K562 (cell line): ENCODE results near the gene CCDC71L. TPM values are rescaled to one million over a fixed set of nuclear protein-coding genes. Genes with fewer than 3 reads are reported as not detected.

ENCODE experiments used
- ARID4B ChIP-seq: sonication (generic); formaldehyde crosslinking; IDR thresholded peaks from 2 replicates; pipeline ENCODE4 v1.8.0; 2022; ENCODE audit warnings: mild to moderate bottlenecking, missing genetic modification reagents
- HBP1 ChIP-seq: fragments of 450-650 bp; formaldehyde crosslinking; IDR thresholded peaks from 2 replicates; pipeline ENCODE4 v1.4.0; 2022; ENCODE audit warnings: missing genetic modification characterization
- MEIS2 ChIP-seq: fragments of 450-650 bp; IDR thresholded peaks from 2 replicates; pipeline ENCODE4 v1.6.1; 2014; ENCODE audit warnings: mild to moderate bottlenecking; ENCODE audit not compliant: partially characterized antibody
- PBX2 ChIP-seq, 2 experiments: IDR thresholded peaks in 1 of 2; conservative IDR thresholded peaks in 1 of 2; 2 replicates each; pipeline ENCODE4 v1.6.1; 2016; ENCODE audit warnings: low read depth in 2 of 2, mild to moderate bottlenecking in 1 of 2, missing compliant biosample characterization in 1 of 2, missing genetic modification characterization in 1 of 2, moderate library complexity in 1 of 2
- PKNOX1 ChIP-seq: fragments of 450-650 bp; IDR thresholded peaks from 2 replicates; pipeline ENCODE4 v1.6.1; 2016
- PURB ChIP-seq: sonication (generic); formaldehyde crosslinking; IDR thresholded peaks from 2 replicates; pipeline ENCODE4 v1.9.0; 2021; ENCODE audit warnings: low read depth, mild to moderate bottlenecking, missing genetic modification reagents
- polyA plus RNA-seq, 8 experiments: library from polyadenylated mRNA; depleted of rRNA in 4 of 8; stranded (reverse) in 5 of 8; unstranded in 3 of 8; fragments of >200 nt; fragmentation: Nextera tagmentation in 2 of 8; fragmentation: Illumina TruSeq in 1 of 8; extraction: Ambion mirVana in 2 of 8; extraction: Trizol in 1 of 8; gene quantifications; 2 replicates each; pipeline versions ENCODE4 v1.2.1 to v1.2.3, GENCODE V29; 2011 to 2014; ENCODE audit warnings: inconsistent platforms in 1 of 8, missing spikeins in 1 of 8
- total RNA-seq, 7 experiments: library from RNA; depleted of rRNA in 6 of 7; stranded (reverse); fragments of >200 nt in 6 of 7; fragmentation: Illumina TruSeq in 2 of 7; extraction: Trizol in 2 of 7; gene quantifications; 2 replicates each; pipeline versions ENCODE4 v1.2.1 to v1.2.3, GENCODE V29; 2011 to 2021; ENCODE audit warnings: low replicate concordance in 1 of 7

The CCDC71L gene
- total and polyA plus RNA-seq, 9 of the 15 experiments (the other 6 are each of a cell fraction or from before 2014, with no cell fraction given) = 5.7 to 108 (median 25.4) TPM

GRCh38 chr7:106640368-106641141 lies 20.4 kb downstream of the CCDC71L start (continued):
- TF ChIP-seq ARID4B (CRISPR knock-in tag) (no peak), PBX2 (CRISPR knock-in tag; IDR thresholded peaks at IDR 0.05; ENCODE audit: low read depth) (no peak), PBX2 (tag; conservative IDR thresholded peaks at IDR 0.05; ENCODE audit: low read depth) (peak; percentile 52; the same call in 1 of the 2 replicates), MEIS2 (peak; percentile 73), HBP1 (CRISPR knock-in tag) (no peak), PKNOX1 (peak; percentile 61), PURB (CRISPR knock-in tag) (no peak)
